ENCODE results near the gene NIPA2. TPM values are rescaled to one million over a fixed set of nuclear protein-coding genes. Genes with fewer than 3 reads are reported as not detected.

NIPA2 gene
- total RNA-seq, 1 donor from 2014 or later = 51.5 TPM

DNA sequence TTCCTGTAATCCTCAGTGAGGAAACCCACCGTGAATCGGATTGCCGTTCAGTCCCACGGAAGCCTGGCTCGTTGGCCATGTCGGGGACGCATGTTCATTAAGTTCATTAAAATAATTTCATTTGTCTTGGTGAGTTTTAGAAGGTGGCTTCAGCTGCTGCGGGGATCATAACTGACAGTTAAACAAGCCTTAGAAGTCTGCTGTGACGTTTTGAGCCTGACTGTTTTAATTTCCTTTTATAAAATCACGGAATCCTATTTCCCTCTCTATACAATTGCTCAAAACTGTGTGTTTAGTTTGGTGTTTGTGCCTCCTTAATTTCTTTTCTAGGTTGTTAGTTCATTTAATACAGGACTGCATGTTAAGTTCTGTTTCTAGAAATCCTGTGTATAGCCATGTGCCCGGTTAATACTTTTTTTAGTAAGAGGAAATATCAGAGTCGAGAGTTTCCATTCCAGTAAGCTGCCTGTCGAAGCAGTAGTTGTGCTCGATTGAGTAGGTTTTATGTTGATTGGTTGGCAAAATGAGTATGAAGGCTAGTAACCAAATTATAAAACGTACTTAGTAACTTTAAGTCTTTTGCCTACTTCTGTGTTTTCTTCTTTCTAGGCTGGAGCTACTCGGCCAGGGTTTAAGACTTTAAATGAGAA lies 705 bp downstream of the NIPA2 start:
- Mint-ChIP-seq H3K4me3 (peak overlapping the region; percentile 93), H3K27me3 (ENCODE audit: insufficient read depth, low read depth) (no peaks in the 10 kb centered on the region), H3K36me3 (peaks cover 9% of the 10 kb centered on the region), H3K9me3 (no peaks in the 10 kb centered on the region), H3K4me1 (peaks cover 17% of the 10 kb centered on the region), H3K27ac (peak overlapping the region; percentile 21)
- peaks cover 32% of the 10 kb centered on the region for H4K20me1 ChIP-seq (ENCODE audit: low read depth)
- H3K79me2 ChIP-seq (ENCODE audit: low read depth) = peaks cover 56% of the 10 kb centered on the region
- H3K9ac ChIP-seq = peak overlapping the region; percentile 92
- TF ChIP-seq EZH2 (IDR thresholded peaks at IDR 0.05) (no peak), EZH2phosphoT487 (IDR thresholded peaks at IDR 0.05) (no peak)
- TF ChIP-seq, protein P1, sequence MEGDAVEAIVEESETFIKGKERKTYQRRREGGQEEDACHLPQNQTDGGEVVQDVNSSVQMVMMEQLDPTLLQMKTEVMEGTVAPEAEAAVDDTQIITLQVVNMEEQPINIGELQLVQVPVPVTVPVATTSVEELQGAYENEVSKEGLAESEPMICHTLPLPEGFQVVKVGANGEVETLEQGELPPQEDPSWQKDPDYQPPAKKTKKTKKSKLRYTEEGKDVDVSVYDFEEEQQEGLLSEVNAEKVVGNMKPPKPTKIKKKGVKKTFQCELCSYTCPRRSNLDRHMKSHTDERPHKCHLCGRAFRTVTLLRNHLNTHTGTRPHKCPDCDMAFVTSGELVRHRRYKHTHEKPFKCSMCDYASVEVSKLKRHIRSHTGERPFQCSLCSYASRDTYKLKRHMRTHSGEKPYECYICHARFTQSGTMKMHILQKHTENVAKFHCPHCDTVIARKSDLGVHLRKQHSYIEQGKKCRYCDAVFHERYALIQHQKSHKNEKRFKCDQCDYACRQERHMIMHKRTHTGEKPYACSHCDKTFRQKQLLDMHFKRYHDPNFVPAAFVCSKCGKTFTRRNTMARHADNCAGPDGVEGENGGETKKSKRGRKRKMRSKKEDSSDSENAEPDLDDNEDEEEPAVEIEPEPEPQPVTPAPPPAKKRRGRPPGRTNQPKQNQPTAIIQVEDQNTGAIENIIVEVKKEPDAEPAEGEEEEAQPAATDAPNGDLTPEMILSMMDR (IDR thresholded peaks at IDR 0.05) = no peak
- no peaks in the 10 kb centered on the region for H3K4me1 ChIP-seq
- no peaks in the 10 kb centered on the region for H3K27me3 ChIP-seq
- H3F3A ChIP-seq (ENCODE audit: low read depth) = peaks cover 5% of the 10 kb centered on the region
- peak overlapping the region; percentile 66 for H3K4me3 ChIP-seq
- H3K36me3 ChIP-seq = no peaks in the 10 kb centered on the region
- DNase-seq (ENCODE audit: low spot score) = no peak
- H3K4me2 ChIP-seq = peak overlapping the region; percentile 80
- peak overlapping the region; percentile 72 for H2AFZ ChIP-seq (replicated peaks)
- peak overlapping the region; percentile 80 for H3K27ac ChIP-seq
- H3K9me3 ChIP-seq (ENCODE audit: low read depth) = no peaks in the 10 kb centered on the region

DNA sequence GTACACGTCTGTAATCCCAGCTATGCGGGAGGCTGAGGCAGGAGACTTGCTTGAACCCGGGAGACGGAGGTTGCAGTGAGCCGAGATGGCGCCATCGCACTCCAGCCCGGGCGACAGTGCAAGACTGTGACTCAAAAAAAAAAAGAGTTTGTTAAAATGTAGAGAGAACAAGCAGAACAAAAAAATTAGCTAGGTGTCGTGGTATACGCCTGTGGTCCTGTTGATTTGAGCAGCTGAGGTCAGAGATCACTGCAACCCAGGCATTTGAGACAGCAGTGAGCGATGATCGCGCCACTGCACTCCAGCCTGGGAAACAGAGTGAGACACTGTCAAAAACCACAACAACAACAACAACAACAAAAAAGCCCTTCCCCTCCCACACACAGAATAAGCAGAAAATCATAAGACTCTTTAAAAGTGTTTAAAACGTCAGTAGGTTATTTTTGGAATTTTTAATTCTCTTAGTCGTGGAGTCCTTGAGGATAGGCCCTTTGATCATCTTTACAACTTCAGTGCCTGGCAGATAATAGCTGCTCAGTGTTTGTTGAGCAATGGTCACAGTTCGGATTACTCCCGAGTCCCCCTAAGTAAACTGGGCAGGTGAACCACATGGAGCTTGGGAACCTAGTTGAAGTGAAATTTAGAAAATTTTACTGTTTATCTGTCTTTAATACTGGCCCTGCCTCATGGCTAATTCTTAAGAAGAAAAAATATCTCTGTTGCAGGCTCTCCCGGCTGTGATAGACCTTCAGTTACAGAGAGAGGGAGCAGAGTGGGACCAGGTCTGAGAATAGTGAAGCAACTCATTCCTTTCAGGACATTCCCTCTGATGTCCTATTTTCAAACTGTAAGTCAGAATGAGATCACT lies 6.2 kb downstream of the NIPA2 start:
- Histone ChIP-seq H3K27me3 (no peaks in the 10 kb centered on the region), H3K27ac (no peak overlapping the region), H3F3A (ENCODE audit: low read depth) (no peaks in the 10 kb centered on the region), H3K4me2 (no peak overlapping the region), H3K9ac (no peak overlapping the region), H4K20me1 (ENCODE audit: low read depth) (peaks cover 53% of the 10 kb centered on the region), H2AFZ (replicated peaks) (no peak overlapping the region), H3K9me3 (ENCODE audit: low read depth) (no peaks in the 10 kb centered on the region), H3K79me2 (ENCODE audit: low read depth) (peaks cover 99% of the 10 kb centered on the region), H3K4me3 (no peak overlapping the region), H3K4me1 (peaks cover 8% of the 10 kb centered on the region), H3K36me3 (peaks cover 3% of the 10 kb centered on the region)
- H3K4me1 Mint-ChIP-seq = peaks cover 17% of the 10 kb centered on the region
- peaks cover 2% of the 10 kb centered on the region for H3K27me3 Mint-ChIP-seq (ENCODE audit: insufficient read depth, low read depth)
- H3K4me3 Mint-ChIP-seq = no peak overlapping the region
- TF ChIP-seq EZH2 (IDR thresholded peaks at IDR 0.05) = no peak
- TF ChIP-seq EZH2phosphoT487 (IDR thresholded peaks at IDR 0.05) = no peak
- TF ChIP-seq, protein P1 (IDR thresholded peaks at IDR 0.05) = no peak
- peak overlapping the region; percentile 70 for H3K27ac Mint-ChIP-seq
- H3K36me3 Mint-ChIP-seq = peaks cover 16% of the 10 kb centered on the region
- DNase-seq (ENCODE audit: low spot score) = no peak
- no peaks in the 10 kb centered on the region for H3K9me3 Mint-ChIP-seq

DNA sequence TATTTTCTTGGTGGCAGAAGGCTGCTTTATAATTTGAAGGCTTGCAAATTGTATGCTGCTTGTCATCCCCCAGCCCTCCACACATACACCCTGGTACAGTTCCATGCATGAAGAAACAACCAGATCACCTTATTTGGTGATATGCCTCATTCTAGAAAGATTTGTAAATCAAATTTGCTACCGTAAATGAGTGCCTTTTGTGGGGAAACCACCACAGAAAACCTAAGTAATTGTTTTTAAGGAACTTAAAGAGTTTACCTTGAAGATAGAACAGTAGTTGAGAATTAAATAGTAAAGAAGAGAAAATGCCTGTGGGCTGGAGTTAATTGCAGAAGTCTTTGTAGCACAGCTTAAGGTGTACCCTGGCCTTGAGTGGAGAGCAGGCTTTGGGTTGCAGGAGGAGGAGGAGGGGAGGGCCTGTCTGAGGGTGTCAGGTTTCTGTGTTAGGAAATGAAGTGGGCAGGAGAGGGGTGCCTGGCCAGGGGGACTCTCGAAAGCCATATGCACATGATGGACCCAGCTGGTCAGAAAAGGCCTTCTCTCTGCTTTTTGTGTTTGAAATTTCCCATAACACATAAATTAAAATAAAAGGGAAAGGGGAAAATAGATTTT lies 6.9 kb downstream of the NIPA2 start:
- Mint-ChIP-seq H3K9me3 (no peaks in the 10 kb centered on the region), H3K4me3 (no peak overlapping the region), H3K27ac (no peak overlapping the region), H3K4me1 (peaks cover 14% of the 10 kb centered on the region), H3K36me3 (peaks cover 16% of the 10 kb centered on the region), H3K27me3 (ENCODE audit: insufficient read depth, low read depth) (peaks cover 2% of the 10 kb centered on the region)
- peaks cover 49% of the 10 kb centered on the region for H4K20me1 ChIP-seq (ENCODE audit: low read depth)
- peaks cover 3% of the 10 kb centered on the region for H3K36me3 ChIP-seq
- H3K4me1 ChIP-seq = peaks cover 8% of the 10 kb centered on the region
- no peaks in the 10 kb centered on the region for H3K9me3 ChIP-seq (ENCODE audit: low read depth)
- H3K27ac ChIP-seq = no peak overlapping the region
- no peaks in the 10 kb centered on the region for H3K27me3 ChIP-seq
- H3F3A ChIP-seq (ENCODE audit: low read depth) = no peaks in the 10 kb centered on the region
- H3K4me3 ChIP-seq = no peak overlapping the region
- peaks cover 99% of the 10 kb centered on the region for H3K79me2 ChIP-seq (ENCODE audit: low read depth)
- peak; percentile 44 for DNase-seq (ENCODE audit: low spot score)
- H2AFZ ChIP-seq (replicated peaks) = no peak overlapping the region
- H3K4me2 ChIP-seq = no peak overlapping the region
- no peak for TF ChIP-seq EZH2 (IDR thresholded peaks at IDR 0.05)
- no peak for TF ChIP-seq EZH2phosphoT487 (IDR thresholded peaks at IDR 0.05)
- TF ChIP-seq, protein P1 (IDR thresholded peaks at IDR 0.05) = no peak
- no peak overlapping the region for H3K9ac ChIP-seq

Measured in neural progenitor cell (in vitro differentiated cells).